Liver (tissue), 9 donors: ENCODE results near the gene ZC3H12C. TPM values are rescaled to one million over a fixed set of nuclear protein-coding genes. Genes with fewer than 3 reads are reported as not detected.

ENCODE experiments used
- DNase-seq: peaks from one replicate; pipeline ENCODE4 v3.0.0-alpha.2; 2017; ENCODE audit warnings: low spot score
- H3K27ac ChIP-seq, 2 donors: one replicate each; pipeline ENCODE4 v1.7.0; 2013; ENCODE audit warnings: inconsistent platforms in 2 of 2, low read length in 2 of 2, control low read depth in 1 of 2, low read depth in 1 of 2, mild to moderate bottlenecking in 1 of 2
- H3K27me3 ChIP-seq, 4 donors: one replicate each; pipeline versions ENCODE4 v1.6.1 to v1.7.0; 2013; ENCODE audit warnings: low read length in 3 of 4, inconsistent platforms in 1 of 4, mild to moderate bottlenecking in 1 of 4, moderate library complexity in 1 of 4; ENCODE audit not compliant: control insufficient read depth in 4 of 4, insufficient read depth in 4 of 4
- H3K36me3 ChIP-seq, 4 donors: one replicate each; pipeline versions ENCODE4 v1.6.1 to v1.7.0; 2013; ENCODE audit warnings: low read length in 3 of 4, mild to moderate bottlenecking in 3 of 4, low read depth in 1 of 4, moderate library complexity in 1 of 4; ENCODE audit not compliant: control insufficient read depth in 4 of 4, insufficient read depth in 3 of 4
- H3K4me1 ChIP-seq, 4 donors: one replicate each; pipeline versions ENCODE4 v1.6.1 to v1.7.0; 2013; ENCODE audit warnings: low read length in 3 of 4, mild to moderate bottlenecking in 3 of 4, moderate library complexity in 1 of 4; ENCODE audit not compliant: control insufficient read depth in 4 of 4, insufficient read depth in 4 of 4
- H3K4me3 ChIP-seq, 3 donors: one replicate each; pipeline versions ENCODE4 v1.6.1 to v1.7.0; 2013; ENCODE audit warnings: low read length in 3 of 3, control low read depth in 1 of 3, low read depth in 1 of 3, mild to moderate bottlenecking in 1 of 3
- H3K9ac ChIP-seq, 2 donors: one replicate each; pipeline ENCODE4 v1.7.0; 2013; ENCODE audit warnings: low read length in 2 of 2, mild to moderate bottlenecking in 2 of 2, moderate library complexity in 2 of 2, control low read depth in 1 of 2, low read depth in 1 of 2
- H3K9me3 ChIP-seq, 4 donors: one replicate each; pipeline versions ENCODE4 v1.6.1 to v1.7.0; 2013; ENCODE audit warnings: low read length in 3 of 4; ENCODE audit not compliant: control insufficient read depth in 4 of 4
- EGR1 ChIP-seq, 2 donors: IDR thresholded peaks; 2 replicates each; pipeline ENCODE4 v1.6.1; 2016 to 2018; ENCODE audit warnings: antibody characterized with exemption in 2 of 2, low read depth in 2 of 2
- GABPA ChIP-seq, 2 donors: IDR thresholded peaks in 1 of 2; conservative IDR thresholded peaks in 1 of 2; 2 replicates each; pipeline ENCODE4 v1.6.1; 2016; ENCODE audit warnings: antibody characterized with exemption in 2 of 2, mild to moderate bottlenecking in 1 of 2, moderate library complexity in 1 of 2
- HNF4G ChIP-seq: IDR thresholded peaks from 2 replicates; pipeline ENCODE4 v1.6.1; 2016; ENCODE audit warnings: antibody characterized with exemption
- NR2F2 ChIP-seq: IDR thresholded peaks from 2 replicates; pipeline ENCODE4 v1.6.1; 2016; ENCODE audit warnings: antibody characterized with exemption
- RXRA ChIP-seq, 2 donors: IDR thresholded peaks; 2 replicates each; pipeline ENCODE4 v1.6.1; 2017 to 2018; ENCODE audit warnings: antibody characterized with exemption in 2 of 2, mild to moderate bottlenecking in 1 of 2
- SP1 ChIP-seq: IDR thresholded peaks from 2 replicates; pipeline ENCODE4 v1.6.1; 2018; ENCODE audit warnings: antibody characterized with exemption, mild to moderate bottlenecking
- TAF1 ChIP-seq: conservative IDR thresholded peaks from 2 replicates; pipeline ENCODE4 v1.6.1; 2016; ENCODE audit warnings: antibody characterized with exemption, mild to moderate bottlenecking
- WGBS: extraction: QIAGEN DNeasy Blood & Tissue Kit; methylation state at CpG from one replicate; pipeline ENCODE4 v1.1.7; 2013; 5-methylcytosine and 5-hydroxymethylcytosine counted together
- polyA plus RNA-seq, 2 donors: library from polyadenylated mRNA; stranded (reverse) in 1 of 2; unstranded in 1 of 2; fragments of 200-250 nt in 1 of 2; fragments of >200 nt in 1 of 2; fragmentation: Nextera tagmentation in 1 of 2; extraction: Ambion mirVana in 1 of 2; gene quantifications; one replicate each; pipeline versions ENCODE4 v1.2.1 to v1.2.3, GENCODE V29; 2013 to 2015
- total RNA-seq, 2 donors: library from RNA; depleted of rRNA; stranded (reverse); fragments of >200 nt; gene quantifications; one replicate each; pipeline ENCODE4 v1.2.3, GENCODE V29; 2014
- TF ChIP-seq, protein P1 (sequence below): IDR thresholded peaks from 2 replicates; pipeline ENCODE4 v1.6.1; 2016; ENCODE audit warnings: antibody characterized with exemption
- TF ChIP-seq, protein P2 (sequence below): fragments of 150-350 bp; IDR thresholded peaks from 2 replicates; pipeline ENCODE4 v1.5.1; 2017; ENCODE audit warnings: improper control_type of control experiment, low read depth, low read length; ENCODE audit not compliant: missing input control
- TF ChIP-seq, protein P3 (sequence below): IDR thresholded peaks from 2 replicates; pipeline ENCODE4 v1.6.1; 2016; ENCODE audit warnings: antibody characterized with exemption
- donor health status: healthy.
- donor health status: healthy.
- donor health status: healthy.
- donor health status: healthy.
- donor health status: healthy.

The ZC3H12C gene
- total and polyA plus RNA-seq, 4 donors: 0.92 to 9.6 (median 2.3) TPM

GRCh38 chr11:110160016-110160415, 66.8 kb downstream of the ZC3H12C start:
- Histone ChIP-seq H3K27ac (no peak overlapping the region), H3K4me1 (peaks cover 0 to 5% (median 2%) of the 10 kb centered on the region in 4 donors), H3K9ac (no peak overlapping the region), H3K27me3 (no peaks in the 10 kb centered on the region), H3K9me3 (no peaks in the 10 kb centered on the region), H3K4me3 (no peak overlapping the region), H3K36me3 (peaks cover 0 to 23% (median 15%) of the 10 kb centered on the region in 4 donors)
- WGBS: 95% methylated on average over 3 of the region's 3 CpGs
- DNase-seq: no peak
- TF ChIP-seq TAF1: no peak
- no peak for TF ChIP-seq RXRA (IDR thresholded peaks at IDR 0.05)
- no peak for TF ChIP-seq SP1
- TF ChIP-seq HNF4G: no peak
- TF ChIP-seq GABPA (IDR thresholded peaks at IDR 0.05 in 1 of 2, conservative IDR thresholded peaks at IDR 0.05 in 1 of 2): no peak
- TF ChIP-seq, protein P1, sequence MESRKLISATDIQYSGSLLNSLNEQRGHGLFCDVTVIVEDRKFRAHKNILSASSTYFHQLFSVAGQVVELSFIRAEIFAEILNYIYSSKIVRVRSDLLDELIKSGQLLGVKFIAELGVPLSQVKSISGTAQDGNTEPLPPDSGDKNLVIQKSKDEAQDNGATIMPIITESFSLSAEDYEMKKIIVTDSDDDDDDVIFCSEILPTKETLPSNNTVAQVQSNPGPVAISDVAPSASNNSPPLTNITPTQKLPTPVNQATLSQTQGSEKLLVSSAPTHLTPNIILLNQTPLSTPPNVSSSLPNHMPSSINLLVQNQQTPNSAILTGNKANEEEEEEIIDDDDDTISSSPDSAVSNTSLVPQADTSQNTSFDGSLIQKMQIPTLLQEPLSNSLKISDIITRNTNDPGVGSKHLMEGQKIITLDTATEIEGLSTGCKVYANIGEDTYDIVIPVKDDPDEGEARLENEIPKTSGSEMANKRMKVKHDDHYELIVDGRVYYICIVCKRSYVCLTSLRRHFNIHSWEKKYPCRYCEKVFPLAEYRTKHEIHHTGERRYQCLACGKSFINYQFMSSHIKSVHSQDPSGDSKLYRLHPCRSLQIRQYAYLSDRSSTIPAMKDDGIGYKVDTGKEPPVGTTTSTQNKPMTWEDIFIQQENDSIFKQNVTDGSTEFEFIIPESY: no peak

GRCh38 chr11:110160437-110160836, 67.2 kb downstream of the ZC3H12C start:
- no peak for DNase-seq
- 70% methylated on average over 2 of the region's 2 CpGs for WGBS
- H3K27ac ChIP-seq: no peak overlapping the region

DNA sequence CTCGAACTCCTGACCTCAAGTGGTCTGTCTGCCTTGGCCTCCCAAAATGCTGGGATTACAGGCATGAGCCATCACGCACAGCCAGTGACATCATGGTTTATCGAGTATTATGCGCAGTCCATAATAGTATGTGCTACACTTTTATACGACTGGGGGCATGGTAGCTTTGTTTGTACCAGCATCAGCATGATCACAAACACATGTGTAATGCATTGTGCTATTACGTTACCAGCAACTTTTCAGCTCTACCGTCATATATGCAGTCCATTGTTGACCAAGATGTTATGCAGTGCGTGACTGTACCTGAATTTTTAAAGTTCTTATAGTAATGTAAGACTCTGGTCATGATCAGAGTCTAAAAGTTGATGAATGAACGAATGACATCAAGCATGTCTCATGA, 67.9 kb downstream of the ZC3H12C start:
- DNase-seq: no peak
- H3K9ac ChIP-seq: no peak overlapping the region
- H3K27ac ChIP-seq: no peak overlapping the region
- 97% methylated on average over 9 of the region's 9 CpGs for WGBS
- no peaks in the 10 kb centered on the region for H3K27me3 ChIP-seq
- peaks cover 0 to 5% (median 2%) of the 10 kb centered on the region in 4 donors for H3K4me1 ChIP-seq
- H3K4me3 ChIP-seq: no peak overlapping the region
- H3K9me3 ChIP-seq: no peaks in the 10 kb centered on the region
- H3K36me3 ChIP-seq: peaks cover 0 to 30% (median 21%) of the 10 kb centered on the region in 4 donors
- TF ChIP-seq, protein P2, sequence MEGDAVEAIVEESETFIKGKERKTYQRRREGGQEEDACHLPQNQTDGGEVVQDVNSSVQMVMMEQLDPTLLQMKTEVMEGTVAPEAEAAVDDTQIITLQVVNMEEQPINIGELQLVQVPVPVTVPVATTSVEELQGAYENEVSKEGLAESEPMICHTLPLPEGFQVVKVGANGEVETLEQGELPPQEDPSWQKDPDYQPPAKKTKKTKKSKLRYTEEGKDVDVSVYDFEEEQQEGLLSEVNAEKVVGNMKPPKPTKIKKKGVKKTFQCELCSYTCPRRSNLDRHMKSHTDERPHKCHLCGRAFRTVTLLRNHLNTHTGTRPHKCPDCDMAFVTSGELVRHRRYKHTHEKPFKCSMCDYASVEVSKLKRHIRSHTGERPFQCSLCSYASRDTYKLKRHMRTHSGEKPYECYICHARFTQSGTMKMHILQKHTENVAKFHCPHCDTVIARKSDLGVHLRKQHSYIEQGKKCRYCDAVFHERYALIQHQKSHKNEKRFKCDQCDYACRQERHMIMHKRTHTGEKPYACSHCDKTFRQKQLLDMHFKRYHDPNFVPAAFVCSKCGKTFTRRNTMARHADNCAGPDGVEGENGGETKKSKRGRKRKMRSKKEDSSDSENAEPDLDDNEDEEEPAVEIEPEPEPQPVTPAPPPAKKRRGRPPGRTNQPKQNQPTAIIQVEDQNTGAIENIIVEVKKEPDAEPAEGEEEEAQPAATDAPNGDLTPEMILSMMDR: no peak
- TF ChIP-seq, protein P3, sequence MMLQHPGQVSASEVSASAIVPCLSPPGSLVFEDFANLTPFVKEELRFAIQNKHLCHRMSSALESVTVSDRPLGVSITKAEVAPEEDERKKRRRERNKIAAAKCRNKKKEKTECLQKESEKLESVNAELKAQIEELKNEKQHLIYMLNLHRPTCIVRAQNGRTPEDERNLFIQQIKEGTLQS: no peak
- no peak for TF ChIP-seq EGR1 (IDR thresholded peaks at IDR 0.05; ENCODE audit: low read depth in 2 of 2)
- TF ChIP-seq RXRA (IDR thresholded peaks at IDR 0.05): no peak

More at GRCh38 chr11:110160437-110160836, 67.2 kb downstream of the ZC3H12C start:
- Histone ChIP-seq H3K9me3 (no peaks in the 10 kb centered on the region), H3K9ac (no peak overlapping the region), H3K4me1 (peaks cover 0 to 5% (median 2%) of the 10 kb centered on the region in 4 donors), H3K27me3 (no peaks in the 10 kb centered on the region), H3K4me3 (no peak overlapping the region), H3K36me3 (peaks cover 0 to 27% (median 19%) of the 10 kb centered on the region in 4 donors)
- no peak for TF ChIP-seq NR2F2
